ENCODE results near the gene PLXNA4.

GRCh38 chr7:132565441-132565840 is 10.8 kb downstream of the PLXNA4 start:
- TF ChIP-seq ZNF384 (IDR thresholded peaks at IDR 0.05) (no peak), BHLHE40 (IDR thresholded peaks at IDR 0.05; ENCODE audit: borderline replicate concordance) (no peak), FOXM1 (IDR thresholded peaks at IDR 0.05; ENCODE audit: borderline replicate concordance) (no peak), FOXK2 (IDR thresholded peaks at IDR 0.05) (no peak), SUZ12 (IDR thresholded peaks at IDR 0.05) (no peak), HDGF (IDR thresholded peaks at IDR 0.05; ENCODE audit: borderline replicate concordance) (no peak), ARNT (IDR thresholded peaks at IDR 0.05) (no peak), SP1 (IDR thresholded peaks at IDR 0.05) (no peak)
